ENCODE measurements around the gene IQSEC1.

IQSEC1 gene

GRCh38 chr3:12978682-12979081, 94.5 kb downstream of the IQSEC1 start:
- no peak for DNase-seq
- Histone ChIP-seq H3K27ac (no peak overlapping the region), H3K4me1 (peaks cover 0 to under 1% (median 0%) of the 10 kb centered on the region in 4 donors), H3K9me3 (no peaks in the 10 kb centered on the region), H3K36me3 (no peaks in the 10 kb centered on the region), H3K4me3 (no peak overlapping the region), H3K27me3 (no peaks in the 10 kb centered on the region)
- intact Hi-C loops (cut with DNase I; ENCODE audit: low total_unique reads): no loop called here
- TF ChIP-seq CTCF (IDR thresholded peaks at IDR 0.05): no peak

- no peaks in the 10 kb centered on the region for H3K4me1 ChIP-seq
- no peaks in the 10 kb centered on the region for H3K36me3 ChIP-seq
- H3K4me3 ChIP-seq: no peak overlapping the region
- no peak for DNase-seq
- H3K9me3 ChIP-seq: no peaks in the 10 kb centered on the region
- no peak overlapping the region for H3K27ac ChIP-seq
- intact Hi-C loops (cut with DNase I; ENCODE audit: low total_unique reads): no loop called here
- H3K27me3 ChIP-seq: no peaks in the 10 kb centered on the region
- no peak for TF ChIP-seq CTCF (IDR thresholded peaks at IDR 0.05)
Observed at GRCh38 chr3:12977117-12977808, 96.0 kb downstream of the IQSEC1 start.

- Histone ChIP-seq H3K27ac (no peak overlapping the region), H3K27me3 (no peaks in the 10 kb centered on the region), H3K4me3 (no peak overlapping the region), H3K4me1 (no peaks in the 10 kb centered on the region), H3K36me3 (no peaks in the 10 kb centered on the region), H3K9me3 (no peaks in the 10 kb centered on the region)
- no peak for TF ChIP-seq CTCF (IDR thresholded peaks at IDR 0.05)
- no peak for DNase-seq
- intact Hi-C loops (cut with DNase I; ENCODE audit: low total_unique reads): no loop called here
Observed at GRCh38 chr3:12975748-12976522, 97.3 kb downstream of the IQSEC1 start.

GRCh38 chr3:12974819-12975218, 98.4 kb downstream of the IQSEC1 start:
- Histone ChIP-seq H3K4me1 (peaks cover 0 to 4% (median under 1%) of the 10 kb centered on the region in 4 donors), H3K36me3 (no peaks in the 10 kb centered on the region), H3K4me3 (no peak overlapping the region), H3K27ac (no peak overlapping the region), H3K27me3 (no peaks in the 10 kb centered on the region), H3K9me3 (no peaks in the 10 kb centered on the region)
- intact Hi-C loops (cut with DNase I; ENCODE audit: low total_unique reads): no loop called here
- no peak for TF ChIP-seq CTCF (IDR thresholded peaks at IDR 0.05)
- DNase-seq: no peak

- H3K27ac ChIP-seq: no peak overlapping the region
- DNase-seq: no peak
- intact Hi-C loops (cut with DNase I; ENCODE audit: low total_unique reads): no loop called here
Observed at GRCh38 chr3:12974334-12974733, 98.9 kb downstream of the IQSEC1 start.

More at GRCh38 chr3:12974334-12974733, 98.9 kb downstream of the IQSEC1 start:
- TF ChIP-seq CTCF (IDR thresholded peaks at IDR 0.05): no peak
- H3K4me3 ChIP-seq: no peak overlapping the region
- no peaks in the 10 kb centered on the region for H3K36me3 ChIP-seq
- no peaks in the 10 kb centered on the region for H3K27me3 ChIP-seq
- H3K4me1 ChIP-seq: peaks cover 0 to 9% (median 5%) of the 10 kb centered on the region in 4 donors
- H3K9me3 ChIP-seq: no peaks in the 10 kb centered on the region
